OCI-LY3 (cell line): Measurements from ENCODE around the gene NR3C2.

Experiments used
- CTCF ChIP-seq: fragments of 200-600, 300-600 bp; sonication (generic); IDR thresholded peaks from 2 replicates; pipeline ENCODE4 v1.5.1; 2014; ENCODE audit warnings: antibody characterized with exemption, low read length, low read depth
- EZH2phosphoT487 ChIP-seq: fragments of 200-600 bp; shearing (Covaris generic); IDR thresholded peaks from 2 replicates; pipeline ENCODE4 v1.6.1; 2018; ENCODE audit warnings: antibody characterized with exemption, mixed run types, low read depth

DNA sequence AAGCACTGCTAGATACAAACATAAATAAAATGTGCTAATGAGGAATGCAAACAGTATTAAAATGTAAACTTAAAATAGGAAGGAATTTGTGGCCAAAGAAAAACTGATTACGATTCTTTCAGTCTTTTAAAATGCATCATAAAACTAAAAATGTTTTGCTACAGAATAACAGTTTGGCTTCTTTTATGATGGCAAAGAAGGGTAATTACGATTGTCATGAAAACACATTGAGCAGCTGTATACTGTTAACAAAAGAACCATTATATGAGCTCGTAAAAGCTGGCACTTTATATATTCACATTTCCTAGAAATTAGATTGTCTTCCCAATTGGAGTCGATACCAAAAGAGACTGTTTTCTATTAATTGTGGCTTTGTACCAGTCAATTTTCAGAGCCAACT lies 290.4 kb downstream of the NR3C2 start:
- no peak for TF ChIP-seq CTCF
- no peak for TF ChIP-seq EZH2phosphoT487
